ENCODE data around the gene NUP58. TPM values are rescaled to one million over a fixed set of nuclear protein-coding genes. Genes with fewer than 3 reads are reported as not detected.

NUP58 gene
- total RNA-seq, 1 donor from 2014 or later = 22.8 TPM

GRCh38 chr13:25365720-25366235 is 64.4 kb downstream of the NUP58 start:
- H3K9me3 ChIP-seq (replicated peaks) = peaks cover 3% of the 10 kb centered on the region
- no peaks in the 10 kb centered on the region for H3K36me3 ChIP-seq
- no peak for DNase-seq
- H3K4me1 ChIP-seq = no peaks in the 10 kb centered on the region
- intact Hi-C loops (cut with micrococcal nuclease) = no loop called here
- H3K27me3 ChIP-seq (ENCODE audit: low read depth) = peaks cover 49% of the 10 kb centered on the region
- H3K27ac ChIP-seq (replicated peaks) = no peak overlapping the region
- TF ChIP-seq, protein P1, sequence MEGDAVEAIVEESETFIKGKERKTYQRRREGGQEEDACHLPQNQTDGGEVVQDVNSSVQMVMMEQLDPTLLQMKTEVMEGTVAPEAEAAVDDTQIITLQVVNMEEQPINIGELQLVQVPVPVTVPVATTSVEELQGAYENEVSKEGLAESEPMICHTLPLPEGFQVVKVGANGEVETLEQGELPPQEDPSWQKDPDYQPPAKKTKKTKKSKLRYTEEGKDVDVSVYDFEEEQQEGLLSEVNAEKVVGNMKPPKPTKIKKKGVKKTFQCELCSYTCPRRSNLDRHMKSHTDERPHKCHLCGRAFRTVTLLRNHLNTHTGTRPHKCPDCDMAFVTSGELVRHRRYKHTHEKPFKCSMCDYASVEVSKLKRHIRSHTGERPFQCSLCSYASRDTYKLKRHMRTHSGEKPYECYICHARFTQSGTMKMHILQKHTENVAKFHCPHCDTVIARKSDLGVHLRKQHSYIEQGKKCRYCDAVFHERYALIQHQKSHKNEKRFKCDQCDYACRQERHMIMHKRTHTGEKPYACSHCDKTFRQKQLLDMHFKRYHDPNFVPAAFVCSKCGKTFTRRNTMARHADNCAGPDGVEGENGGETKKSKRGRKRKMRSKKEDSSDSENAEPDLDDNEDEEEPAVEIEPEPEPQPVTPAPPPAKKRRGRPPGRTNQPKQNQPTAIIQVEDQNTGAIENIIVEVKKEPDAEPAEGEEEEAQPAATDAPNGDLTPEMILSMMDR (IDR thresholded peaks at IDR 0.05; ENCODE audit: borderline replicate concordance) = no peak
- no peak overlapping the region for H3K4me3 ChIP-seq

DNA sequence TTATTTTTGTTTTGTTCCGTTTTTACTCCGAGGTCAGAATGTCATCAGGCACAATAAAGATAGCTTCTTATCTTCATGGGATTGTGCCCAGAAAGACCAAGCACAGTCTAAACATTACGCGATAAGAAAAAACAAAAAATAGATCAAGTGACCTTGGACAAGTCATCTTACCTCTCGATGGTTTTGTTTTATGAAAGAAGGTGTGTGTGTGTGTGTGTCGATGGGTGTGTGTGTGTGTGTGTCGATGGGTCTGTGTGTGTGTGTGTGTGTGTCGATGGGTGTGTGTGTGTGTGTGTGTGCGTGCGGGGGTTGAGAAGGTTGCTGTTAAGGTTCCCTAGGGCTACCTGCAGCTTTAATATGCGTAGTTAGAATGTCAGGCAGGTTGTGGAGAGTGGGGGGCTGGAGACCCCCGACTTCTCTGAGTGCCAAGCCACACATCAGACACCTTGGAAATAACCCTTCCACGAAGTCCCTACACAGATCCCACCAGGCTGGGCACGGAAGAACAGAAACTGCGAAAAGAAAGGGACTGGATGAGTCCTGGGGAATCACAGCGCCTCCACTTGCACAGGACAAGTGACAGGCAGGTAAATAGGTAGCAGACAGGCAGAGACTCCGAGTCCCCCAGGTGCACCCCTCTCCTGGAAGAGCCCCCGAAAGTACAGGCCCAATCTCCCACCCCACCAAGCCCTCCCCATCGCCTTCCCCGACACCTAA is 69.9 kb downstream of the NUP58 start:
- H3K27me3 ChIP-seq (ENCODE audit: low read depth) = peaks cover 98% of the 10 kb centered on the region
- intact Hi-C loops (cut with micrococcal nuclease) = no loop called here
- TF ChIP-seq, protein P1 (IDR thresholded peaks at IDR 0.05; ENCODE audit: borderline replicate concordance) = no peak
- no peaks in the 10 kb centered on the region for H3K36me3 ChIP-seq
- H3K4me3 ChIP-seq = peak overlapping the region; percentile 56
- no peak overlapping the region for H3K27ac ChIP-seq (replicated peaks)
- peaks cover 7% of the 10 kb centered on the region for H3K4me1 ChIP-seq
- no peak for DNase-seq
- H3K9me3 ChIP-seq (replicated peaks) = no peaks in the 10 kb centered on the region

DNA sequence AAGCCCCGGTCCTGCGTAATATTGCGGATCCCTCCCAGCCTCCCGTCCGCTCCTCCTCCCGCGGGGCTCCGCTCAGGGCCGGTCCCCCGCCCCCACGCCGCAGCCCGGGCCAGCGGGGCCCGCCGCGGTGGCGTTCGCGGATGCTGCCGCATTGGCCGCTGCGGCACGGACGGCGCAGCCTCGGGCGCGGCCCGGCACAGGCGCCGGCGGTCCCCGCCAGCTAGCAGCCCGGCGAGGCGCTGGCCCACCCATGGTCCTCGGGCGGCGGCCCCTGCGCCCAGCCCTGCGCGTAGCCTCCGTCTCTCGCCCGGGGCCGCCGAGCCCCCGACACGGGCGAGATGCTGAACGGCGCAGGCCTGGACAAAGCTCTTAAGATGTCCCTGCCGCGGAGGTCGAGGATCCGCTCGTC is 70.5 kb downstream of the NUP58 start, which contains the start of gene ATP8A2:
ATP8A2 (plus strand) TSS at position 100 of the 409 bp plus-strand sequence; CDS start at position 339, 239 bp downstream.
- no peak within 1 kb of the TSS for H3K27ac ChIP-seq (replicated peaks)
- H3K27me3 ChIP-seq (ENCODE audit: low read depth) = peaks cover 98% of the 10 kb centered on the region
- H3K9me3 ChIP-seq (replicated peaks) = no peaks in the 10 kb centered on the region
- no peaks in the 10 kb centered on the region for H3K36me3 ChIP-seq
- H3K4me3 ChIP-seq = peak within 1 kb of the TSS; percentile 56
- peaks cover 7% of the 10 kb centered on the region for H3K4me1 ChIP-seq
- DNase-seq = no peak
- intact Hi-C loops (cut with micrococcal nuclease) = no loop called here
- TF ChIP-seq, protein P1 (IDR thresholded peaks at IDR 0.05; ENCODE audit: borderline replicate concordance) = no peak

DNA sequence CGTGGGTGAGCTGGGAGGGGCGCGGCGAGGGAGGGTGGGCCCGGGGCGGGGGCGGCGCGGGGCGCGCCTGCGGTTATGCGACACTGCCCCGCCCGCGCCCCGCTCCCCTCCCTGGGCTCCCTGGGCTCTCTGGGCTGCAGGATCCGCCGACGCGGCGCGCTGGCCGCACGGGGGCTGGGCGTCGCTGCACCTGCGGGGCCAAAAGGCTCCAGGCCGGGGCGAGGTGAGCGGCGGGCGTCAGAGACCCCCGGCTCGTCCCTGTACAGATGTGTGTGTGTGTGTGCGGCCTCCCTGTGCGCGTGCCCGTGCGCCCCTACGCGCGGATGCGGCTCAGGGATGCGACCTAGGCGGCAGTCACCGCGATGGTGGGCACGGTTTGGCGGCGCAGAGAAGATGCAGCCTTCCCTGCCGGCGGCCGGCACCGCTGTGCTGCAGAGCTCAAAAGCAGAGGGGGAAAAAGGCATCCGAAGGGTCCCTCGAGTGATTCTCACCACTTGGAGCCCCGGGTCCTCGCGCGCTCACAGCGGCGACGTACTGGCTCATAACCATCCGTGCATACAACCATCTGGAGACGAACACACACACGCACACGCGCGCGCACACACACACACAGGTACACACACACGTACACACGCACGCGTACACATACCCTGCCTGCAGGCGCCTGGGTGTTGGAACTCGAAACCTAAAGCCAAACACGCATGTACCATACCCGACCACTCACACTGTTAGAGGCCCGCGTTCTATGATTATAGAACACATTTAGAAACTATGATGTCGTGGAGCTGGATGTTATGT is 71.1 kb downstream of the NUP58 start:
- peaks cover 94% of the 10 kb centered on the region for H3K27me3 ChIP-seq (ENCODE audit: low read depth)
- no peaks in the 10 kb centered on the region for H3K36me3 ChIP-seq
- intact Hi-C loops (cut with micrococcal nuclease) = no loop called here
- H3K4me1 ChIP-seq = peaks cover 7% of the 10 kb centered on the region
- H3K4me3 ChIP-seq = peak overlapping the region; percentile 56
- H3K9me3 ChIP-seq (replicated peaks) = no peaks in the 10 kb centered on the region
- TF ChIP-seq, protein P1 (IDR thresholded peaks at IDR 0.05; ENCODE audit: borderline replicate concordance) = no peak
- H3K27ac ChIP-seq (replicated peaks) = no peak overlapping the region
- DNase-seq = no peak

- Histone ChIP-seq H3K27ac (replicated peaks) (no peak overlapping the region), H3K36me3 (no peaks in the 10 kb centered on the region), H3K4me1 (peaks cover 7% of the 10 kb centered on the region), H3K27me3 (ENCODE audit: low read depth) (peaks cover 61% of the 10 kb centered on the region), H3K4me3 (no peak overlapping the region), H3K9me3 (replicated peaks) (no peaks in the 10 kb centered on the region)
- intact Hi-C loops (cut with micrococcal nuclease) = no loop called here
- TF ChIP-seq, protein P1 (IDR thresholded peaks at IDR 0.05; ENCODE audit: borderline replicate concordance) = peak; percentile 73
- DNase-seq = no peak
These were observed 74.4 kb downstream of the NUP58 start for GRCh38 chr13:25375727-25376358.
